HEK293T (cell line): Measurements from ENCODE around the gene SPDEF.

Experiments
- CTCF ChIA-PET: fragments of 350-600 bp; formaldehyde crosslinking; extraction: SDS; loops from one replicate; lab custom pipeline; 2021; ENCODE audit warnings: antibody characterized with exemption, inconsistent platforms; lab: Yijun Ruan, JAX
- POLR2A ChIA-PET: fragments of 350-600 bp; formaldehyde crosslinking; extraction: SDS; loops from one replicate; lab custom pipeline; 2020; ENCODE audit warnings: antibody characterized with exemption, inconsistent platforms; lab: Yijun Ruan, JAX
- DNase-seq: peaks from one replicate; pipeline ENCODE4 v3.0.0; 2012; ENCODE audit warnings: mixed read lengths; ENCODE audit errors: extremely low spot score
- ELF4 ChIP-seq: fragments of 450-650 bp; IDR thresholded peaks from 2 replicates; pipeline ENCODE4 v1.6.1; 2017; ENCODE audit warnings: antibody characterized with exemption
- FOXA1 ChIP-seq: fragments of 450-650 bp; IDR thresholded peaks from 2 replicates; pipeline ENCODE4 v1.6.1; 2016; ENCODE audit warnings: mild to moderate bottlenecking
- FOXK2 ChIP-seq: fragments of 450-650 bp; IDR thresholded peaks from 2 replicates; pipeline ENCODE4 v1.6.1; 2016; ENCODE audit warnings: mild to moderate bottlenecking
- NFRKB ChIP-seq: fragments of 450-650 bp; IDR thresholded peaks from 2 replicates; pipeline ENCODE4 v1.6.1; 2016; ENCODE audit warnings: mild to moderate bottlenecking, moderate library complexity

The SPDEF gene

DNA sequence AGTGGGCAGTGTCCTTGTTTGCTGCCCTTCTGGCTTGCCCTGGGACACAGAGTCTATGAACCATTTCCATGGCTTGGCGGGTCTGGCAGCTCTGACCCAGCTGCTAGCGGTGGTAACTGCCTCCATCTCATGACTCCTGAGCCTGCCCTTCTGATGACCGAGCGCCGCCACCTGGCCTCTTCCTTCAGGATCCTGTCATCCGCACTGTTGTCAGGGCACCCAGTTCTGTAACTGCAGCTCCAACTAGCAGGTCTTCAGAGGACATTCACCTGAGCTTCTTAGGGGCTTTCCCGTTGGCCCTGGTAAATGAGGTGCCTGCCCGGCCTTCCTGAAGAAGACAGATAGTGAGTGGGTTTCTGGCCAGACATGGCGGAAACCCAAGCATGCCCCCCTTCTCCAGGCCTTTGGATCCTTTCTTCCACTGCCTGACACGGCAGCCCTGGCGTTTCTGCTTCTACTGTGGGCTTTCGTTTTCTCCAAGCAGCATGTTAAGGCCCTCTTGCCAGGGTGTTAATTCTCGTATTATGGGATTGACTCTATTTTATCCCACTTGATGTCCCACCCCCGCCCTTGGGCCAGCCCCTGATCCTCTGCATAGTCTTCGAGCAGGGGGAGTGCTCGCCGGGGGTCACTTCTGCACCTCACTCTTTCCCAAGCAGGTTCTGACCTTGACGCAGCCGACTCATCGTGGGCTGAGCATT, 65.6 kb downstream of the SPDEF start:
- ChIA-PET CTCF (interaction anchor here (0.6 kb wide), 2 partner anchors 92 to 1313 kb away, joined by 3 read pairs; no protein-coding TSS in a partner anchor), POLR2A (no interaction called here)
- no peak for TF ChIP-seq ELF4
- no peak for DNase-seq

DNA sequence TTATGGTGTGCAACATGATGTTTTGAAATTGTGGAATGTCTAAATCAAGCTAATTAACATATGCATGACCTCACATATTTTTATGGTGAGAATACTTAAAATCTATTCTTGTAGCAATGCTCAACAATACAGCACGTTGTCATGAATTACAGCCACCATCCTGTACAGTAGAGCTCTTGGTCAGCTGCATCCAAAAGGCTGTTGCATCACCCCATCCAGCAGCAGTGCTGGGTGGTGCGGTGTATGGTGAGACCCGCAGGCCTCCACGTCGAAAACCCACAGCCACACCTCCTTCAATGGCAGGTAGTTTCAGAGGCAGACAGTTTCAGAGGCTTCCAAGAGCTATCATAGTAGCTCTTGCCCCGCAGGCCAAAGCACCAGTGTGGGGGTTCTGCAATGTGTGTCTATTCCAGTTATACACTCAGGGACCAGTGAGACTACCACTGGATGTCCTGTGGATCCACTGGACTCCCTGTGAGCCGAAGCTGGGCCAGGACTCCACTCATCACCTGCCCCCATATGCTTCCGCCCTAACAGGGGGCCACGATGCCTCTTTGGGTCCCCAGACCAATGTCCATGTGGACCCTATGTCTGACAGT, 66.8 kb downstream of the SPDEF start:
- ChIA-PET CTCF (no interaction called here), POLR2A (no interaction called here)
- no peak for DNase-seq
- no peak for TF ChIP-seq FOXK2
- no peak for TF ChIP-seq NFRKB
- no peak for TF ChIP-seq FOXA1
